ENCODE data around the gene ATXN7L3B. TPM values are rescaled to one million over a fixed set of nuclear protein-coding genes. Genes with fewer than 3 reads are reported as not detected.

ATXN7L3B gene
- total RNA-seq, 3 donors from 2014 or later = 20.0 to 21.0 (median 20.7) TPM

DNA sequence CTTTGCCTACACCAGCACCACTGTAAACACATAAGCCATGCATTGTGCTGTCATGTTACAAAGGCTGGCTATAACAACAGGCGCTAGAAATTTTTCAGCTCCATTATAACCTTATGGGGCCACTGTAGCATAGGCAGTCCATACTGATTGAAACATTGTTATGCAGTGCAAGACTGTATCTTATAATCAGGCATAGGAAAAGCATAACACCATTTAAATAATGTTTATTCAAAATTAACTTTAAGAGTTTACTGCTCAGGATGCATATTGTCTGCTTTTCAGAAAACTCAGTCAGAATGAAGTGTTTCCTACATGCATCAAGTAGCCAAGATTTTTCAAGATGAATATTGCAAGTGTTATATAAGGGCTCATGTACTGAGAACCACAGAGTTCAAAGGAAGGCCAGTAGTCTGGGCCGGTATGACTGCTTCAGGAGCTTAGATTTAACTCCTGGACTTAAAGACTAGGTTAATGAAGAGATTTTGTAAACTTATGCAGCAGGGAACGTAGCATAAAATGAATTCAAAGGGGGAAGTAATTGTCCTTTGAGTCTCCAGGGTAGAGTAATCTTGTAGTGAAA is 46.9 kb downstream of the ATXN7L3B start:
- no peaks in the 10 kb centered on the region for H3K9me3 Mint-ChIP-seq
- H3K4me1 Mint-ChIP-seq (ENCODE audit: low read depth) = no peaks in the 10 kb centered on the region
- peaks cover 6% of the 10 kb centered on the region for H3K27me3 Mint-ChIP-seq (ENCODE audit: low read depth)
- no peak for DNase-seq
- no peak overlapping the region for H3K4me3 Mint-ChIP-seq
- H3K36me3 Mint-ChIP-seq (ENCODE audit: insufficient read depth) = no peaks in the 10 kb centered on the region
- ATAC-seq = no peak

DNA sequence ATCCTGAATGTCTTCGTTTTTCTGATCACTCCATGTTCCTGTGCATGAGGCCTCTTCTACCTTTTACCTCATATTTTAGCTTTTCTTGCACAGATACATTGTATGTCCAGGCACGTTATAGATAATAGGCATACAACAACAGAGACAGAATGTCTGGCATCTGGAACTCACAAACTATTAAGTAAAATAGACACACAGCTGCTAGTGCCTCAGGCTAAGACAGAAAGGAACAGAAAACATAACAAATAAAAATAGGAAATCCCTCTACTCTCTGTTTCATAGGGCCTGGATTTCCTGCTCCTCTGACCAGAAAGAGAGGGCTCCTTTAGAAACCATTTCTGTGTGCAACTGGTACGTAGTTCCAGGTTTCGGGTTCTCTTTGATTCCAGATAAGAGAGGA is 48.6 kb downstream of the ATXN7L3B start:
- no peaks in the 10 kb centered on the region for H3K4me1 Mint-ChIP-seq (ENCODE audit: low read depth)
- DNase-seq (no peak), ATAC-seq (no peak)
- H3K4me3 Mint-ChIP-seq = no peak overlapping the region
- no peaks in the 10 kb centered on the region for H3K9me3 Mint-ChIP-seq
- peaks cover 6% of the 10 kb centered on the region for H3K27me3 Mint-ChIP-seq (ENCODE audit: low read depth)
- no peaks in the 10 kb centered on the region for H3K36me3 Mint-ChIP-seq (ENCODE audit: insufficient read depth)
